IPS-NIHi7 (cell line): ENCODE measurements around the gene KRT1.

Source experiments
- DNase-seq: peaks from one replicate; pipeline ENCODE4 v3.0.0; 2012; ENCODE audit warnings: mixed read lengths; ENCODE audit errors: extremely low spot score

KRT1 gene

DNA sequence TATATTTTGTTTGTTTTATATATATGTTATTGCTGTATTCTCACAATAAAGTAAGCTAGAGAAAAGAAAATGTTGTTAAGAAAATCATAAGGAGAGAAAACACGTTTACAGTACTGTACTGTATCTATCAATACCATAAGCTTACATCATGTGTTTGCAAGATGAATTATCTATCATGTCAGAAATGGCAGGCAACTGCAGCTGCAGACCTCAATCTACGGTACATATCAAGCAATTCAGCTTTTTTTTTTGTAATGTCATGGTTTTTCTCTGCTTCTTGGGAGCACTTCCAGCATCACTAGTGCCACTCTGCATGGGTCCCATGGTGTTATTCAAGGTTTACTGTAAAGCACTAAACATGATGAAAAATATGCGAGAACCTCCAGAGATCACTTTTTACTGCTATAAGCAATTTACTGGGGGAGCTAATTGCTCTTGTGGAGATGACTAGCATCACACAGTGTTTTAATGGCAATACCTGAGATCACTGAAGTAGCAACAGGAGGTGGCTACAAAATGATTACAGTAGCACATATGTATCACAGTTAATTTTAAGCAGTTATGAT lies 19.2 kb downstream of the KRT1 start:
- DNase-seq = no peak

DNA sequence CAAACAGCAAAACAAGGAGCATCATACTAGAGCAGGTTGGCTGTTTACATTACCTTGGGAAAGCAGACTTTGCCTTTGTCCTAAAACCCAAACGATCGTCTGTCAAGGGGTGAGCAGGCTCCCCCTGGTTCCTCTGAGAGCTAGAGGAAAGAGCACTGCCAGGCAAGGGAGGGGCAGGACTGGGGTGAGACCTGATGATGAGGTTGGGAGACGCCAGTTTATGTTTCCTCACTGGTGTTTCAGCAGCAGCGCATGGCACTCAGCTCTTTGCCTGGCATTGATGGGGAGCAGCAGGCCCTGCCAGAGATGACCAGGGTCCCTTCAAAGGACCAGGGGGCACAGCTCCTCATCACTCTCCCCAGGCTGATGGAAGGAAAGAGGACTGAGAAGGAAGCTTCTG lies 20.3 kb downstream of the KRT1 start:
- no peak for DNase-seq

DNA sequence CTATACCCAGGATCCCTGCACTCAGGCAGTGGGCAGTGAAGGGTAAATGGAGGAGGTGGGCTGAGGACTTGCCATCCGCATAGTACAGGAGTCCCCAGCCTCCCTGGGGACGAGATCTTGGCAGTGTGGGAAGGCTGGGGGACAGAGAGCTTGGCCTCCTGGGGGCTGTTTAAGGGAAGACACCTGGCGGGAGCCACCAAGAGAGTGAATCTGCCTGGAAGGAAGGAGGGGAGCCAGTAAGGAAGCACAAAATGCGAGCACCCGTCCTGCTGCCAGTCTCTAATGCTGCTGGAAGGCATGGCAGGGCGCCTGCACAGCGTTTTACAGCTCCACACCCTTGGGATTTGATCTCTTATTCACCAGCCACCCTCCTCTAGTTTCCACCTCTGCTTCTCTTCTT lies 20.8 kb downstream of the KRT1 start:
- no peak for DNase-seq

DNA sequence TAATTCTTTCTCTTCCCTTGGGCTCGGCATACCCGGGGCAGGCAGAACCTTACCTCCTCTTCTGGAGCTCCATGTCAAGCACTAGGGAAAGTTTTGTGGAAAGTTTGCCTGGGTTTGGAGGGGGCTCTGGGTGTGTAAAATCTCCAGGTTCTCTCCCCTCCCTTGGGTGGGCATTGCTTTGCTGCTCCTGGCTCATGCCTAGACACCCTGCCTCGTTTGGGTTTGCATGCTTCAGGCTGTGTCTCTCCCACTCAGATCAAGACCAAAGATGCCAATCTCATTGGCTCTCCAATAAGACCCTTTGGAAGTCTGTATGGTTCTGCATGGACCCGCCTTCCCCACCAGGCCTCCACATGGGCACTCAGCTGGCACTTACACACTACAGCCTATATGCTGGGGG lies 22.0 kb downstream of the KRT1 start:
- no peak for DNase-seq

DNA sequence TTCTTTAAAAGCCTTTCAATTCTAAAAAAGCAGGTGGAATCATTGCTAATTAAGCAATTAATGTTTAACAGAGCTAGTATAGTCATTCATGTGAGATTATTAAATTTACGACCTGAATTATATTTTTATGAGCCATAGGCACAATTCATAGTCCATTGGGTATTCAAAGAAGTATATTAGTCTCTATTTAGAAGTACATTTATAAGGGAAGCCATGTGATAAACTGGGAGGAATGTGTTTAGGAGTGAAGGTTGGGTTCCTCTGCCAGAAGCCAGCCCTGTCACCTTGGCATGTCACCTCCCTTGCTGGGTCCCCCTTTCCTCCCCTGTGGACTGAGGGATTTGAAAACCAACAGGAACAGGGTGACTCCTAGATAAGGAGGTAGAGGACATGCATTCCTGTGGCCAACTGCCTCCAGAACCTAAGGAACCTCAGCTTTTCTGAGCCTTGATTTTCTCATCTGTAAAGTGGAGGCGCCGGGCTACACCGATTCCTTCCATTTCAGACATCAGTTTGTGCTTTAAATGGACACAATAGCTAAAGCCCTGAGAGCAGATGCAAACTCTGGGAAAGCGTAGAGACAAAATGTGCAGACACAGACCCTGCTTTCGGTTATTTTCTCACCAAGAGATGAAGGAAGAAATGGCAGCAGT lies 22.8 kb downstream of the KRT1 start:
- no peak for DNase-seq

DNA sequence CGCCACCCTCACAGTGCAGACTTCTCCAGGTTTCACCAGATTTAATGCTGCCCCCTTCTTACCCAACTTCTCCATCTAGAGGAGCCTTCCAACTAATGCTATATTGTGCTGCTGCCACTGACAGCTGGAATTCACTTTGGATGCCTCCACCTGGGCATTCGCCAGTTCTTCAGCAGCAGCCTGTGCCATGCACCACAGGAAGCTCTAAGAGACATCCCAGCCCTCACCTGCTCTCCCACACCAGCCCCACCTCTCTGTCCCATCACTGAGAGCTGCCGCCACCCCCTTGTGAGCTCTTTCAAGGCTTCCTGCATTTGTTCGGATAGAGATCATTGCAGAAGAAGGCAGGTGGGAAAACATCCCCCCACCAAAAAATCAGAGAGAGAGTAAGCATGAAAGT lies 23.6 kb downstream of the KRT1 start:
- DNase-seq = no peak

DNA sequence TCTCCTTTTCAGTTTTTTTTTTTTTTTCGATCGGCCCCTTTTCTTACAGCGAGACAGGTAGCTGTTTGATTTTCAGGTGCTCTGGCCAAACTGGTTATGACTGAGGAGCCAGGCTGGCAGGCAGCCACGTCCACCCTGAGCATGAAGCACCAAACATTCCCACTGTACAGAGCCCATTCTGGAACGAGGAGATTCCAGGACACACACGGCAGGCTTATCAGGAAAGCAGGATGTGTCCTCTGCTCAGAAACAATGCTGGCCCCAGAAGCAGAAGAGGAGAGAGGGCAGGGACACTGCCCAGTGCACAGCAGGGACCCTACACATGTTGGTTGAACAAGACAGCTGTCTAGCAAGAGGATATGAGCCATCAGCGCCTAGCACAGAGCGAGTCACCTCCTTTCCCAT lies 24.5 kb downstream of the KRT1 start:
- no peak for DNase-seq

DNA sequence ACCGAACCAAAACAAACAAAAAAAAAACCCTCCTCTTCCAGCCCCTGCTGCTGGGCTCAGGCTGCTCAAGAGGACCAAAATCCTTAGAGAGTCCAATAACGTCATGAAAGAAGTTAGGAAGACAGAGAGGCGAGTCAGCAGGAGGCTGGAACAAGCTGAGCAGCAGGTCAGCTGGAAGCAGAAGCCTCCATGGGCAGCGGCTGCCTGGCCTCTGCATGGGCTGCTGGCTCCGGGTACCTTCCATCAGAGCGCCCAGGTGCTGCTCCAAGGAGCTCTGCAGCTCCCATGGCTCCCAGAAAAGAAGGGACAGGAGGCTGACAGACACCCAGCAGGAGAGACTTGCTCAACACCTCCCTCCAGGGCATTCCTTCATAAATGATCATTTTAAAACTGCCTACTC lies 25.0 kb downstream of the KRT1 start:
- DNase-seq = no peak

DNA sequence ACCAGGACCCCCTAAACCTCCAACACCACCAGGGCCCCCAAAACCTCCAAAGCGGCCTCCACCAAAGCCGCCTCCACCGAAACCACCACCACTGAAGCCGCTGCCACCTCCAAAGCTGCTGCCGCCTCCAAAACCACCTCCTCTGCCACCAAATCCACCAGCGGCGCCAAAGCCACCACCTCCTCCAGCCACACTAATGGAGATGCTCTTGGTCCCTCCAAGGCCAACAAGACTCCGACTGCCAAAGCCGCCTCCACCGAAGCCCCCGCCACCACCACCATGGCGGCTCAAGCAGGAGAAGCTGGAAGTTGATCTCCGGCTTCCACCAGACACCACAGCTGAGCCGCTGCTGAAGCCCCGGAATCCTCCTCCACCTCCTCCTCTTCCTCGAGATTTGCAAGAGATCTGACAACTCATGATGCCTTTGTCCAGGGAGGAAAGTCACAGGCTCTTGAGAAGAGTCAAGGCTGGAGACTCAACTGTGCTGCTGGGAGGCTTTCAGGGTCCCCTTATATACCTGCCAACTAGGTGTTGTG lies 28.4 kb downstream of the KRT1 start, which contains the start of gene KRT2:
Gene KRT2, minus strand, starts transcription at position 486 of the 536 bp plus-strand sequence. Its CDS starts 69 bp downstream, at position 417.
- DNase-seq = no peak

DNA sequence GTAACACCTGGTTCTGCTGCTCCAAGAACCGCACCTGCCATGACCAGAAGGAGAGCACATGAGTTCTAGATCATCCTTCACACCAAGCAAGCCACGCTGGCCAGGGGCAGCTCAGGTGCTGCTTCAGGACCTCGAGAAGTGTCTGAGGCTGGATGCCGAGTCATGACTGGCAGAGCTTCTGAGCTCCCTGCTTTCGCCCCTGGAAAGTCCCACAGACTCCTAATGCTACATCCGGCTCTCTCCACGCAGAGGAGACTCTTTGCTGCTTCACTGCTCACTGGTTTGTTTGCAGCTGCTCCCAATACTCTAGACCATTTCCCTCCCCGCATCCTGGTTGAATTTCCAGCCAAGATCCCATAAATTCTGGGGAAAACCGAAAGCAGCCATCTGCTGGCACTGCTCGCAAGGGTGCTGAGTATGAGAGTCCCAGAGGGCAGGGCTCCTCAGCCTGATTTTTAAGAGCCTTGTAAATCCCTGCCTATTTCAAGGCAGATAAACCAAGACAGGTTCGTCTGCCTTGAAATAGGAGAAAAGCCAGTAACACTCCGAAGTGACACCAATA lies 29.6 kb downstream of the KRT1 start:
- no peak for DNase-seq

DNA sequence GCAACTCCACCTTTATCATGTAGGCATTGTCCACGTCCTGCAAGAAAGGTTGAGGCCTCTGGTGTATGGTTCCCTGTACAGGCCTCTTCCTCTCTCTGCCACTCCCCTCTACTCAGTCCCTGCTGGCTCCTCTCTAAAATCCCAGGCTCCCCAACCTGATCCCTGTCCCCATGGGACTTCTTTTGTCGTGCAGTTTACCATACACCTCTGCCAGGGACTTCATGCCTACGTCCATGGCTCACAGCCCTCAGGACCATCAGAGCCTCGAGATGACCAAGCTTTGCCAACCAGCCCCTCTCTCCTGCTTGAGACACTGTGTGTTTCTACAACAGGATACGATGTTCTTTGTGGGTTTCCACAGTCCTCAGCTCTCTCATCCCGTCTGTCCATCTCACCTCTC lies 31.1 kb downstream of the KRT1 start:
- no peak for DNase-seq

DNA sequence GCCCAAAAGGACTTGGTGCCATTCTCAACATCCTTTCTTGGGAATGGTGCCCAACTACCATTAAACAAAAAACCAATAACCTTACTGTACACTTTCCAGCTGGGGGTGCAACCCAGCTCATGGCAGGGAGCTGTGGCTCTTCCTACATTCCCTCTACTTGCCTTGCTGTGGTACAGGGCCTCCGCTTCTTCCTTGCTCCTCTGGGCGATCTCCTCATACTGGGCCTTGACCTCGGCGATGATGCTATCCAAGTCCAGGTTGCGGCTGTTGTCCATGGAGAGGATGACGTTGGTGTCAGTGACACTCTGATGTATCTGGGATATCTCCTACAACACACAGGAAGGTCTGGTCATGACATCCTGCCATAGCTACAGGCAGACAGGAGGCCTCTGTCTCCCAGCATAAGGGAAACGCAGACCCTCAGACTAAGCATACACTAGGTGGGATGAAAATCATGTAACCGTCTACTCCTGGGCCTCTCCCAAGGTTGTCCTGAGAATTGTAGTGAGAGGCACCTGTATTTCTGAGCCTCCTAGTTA lies 32.1 kb downstream of the KRT1 start:
- no peak for DNase-seq

DNA sequence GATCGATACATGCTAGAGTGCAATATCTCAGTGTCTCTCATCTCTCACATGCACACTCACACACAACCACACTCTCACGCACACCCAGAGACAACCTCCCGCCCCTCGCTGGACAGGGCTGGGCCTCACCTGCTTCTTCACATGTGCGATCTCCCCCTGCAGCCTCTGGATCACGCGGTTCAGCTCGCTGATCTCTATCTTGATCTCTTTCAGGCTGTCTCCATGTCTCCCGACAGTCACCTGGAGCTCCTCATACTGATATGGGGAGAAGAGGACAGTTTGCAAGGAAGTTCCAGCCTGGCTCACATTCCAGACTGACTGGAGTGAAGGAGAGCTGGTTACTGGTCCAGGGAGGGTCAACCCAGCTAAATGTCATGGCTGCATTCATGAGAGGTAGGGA lies 32.6 kb downstream of the KRT1 start:
- DNase-seq = no peak

DNA sequence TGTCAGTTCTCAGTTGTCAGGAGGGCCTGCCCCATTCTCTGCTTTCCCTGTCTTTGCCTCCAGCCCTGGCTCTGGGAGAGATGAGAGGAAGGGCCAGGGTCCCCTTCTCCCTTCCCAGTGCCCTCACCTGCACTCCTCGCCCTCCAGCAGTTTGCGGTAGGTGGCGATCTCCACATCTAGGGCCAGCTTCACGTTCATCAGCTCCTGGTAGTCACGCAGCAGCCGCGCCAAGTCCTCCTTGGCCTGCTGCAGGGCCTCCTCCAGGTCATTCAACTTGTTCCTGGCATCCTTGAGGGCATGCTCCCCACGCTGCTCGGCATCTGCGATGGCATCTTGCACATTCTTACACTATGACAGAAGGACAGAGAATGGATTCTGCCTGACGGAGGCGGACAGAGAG lies 33.6 kb downstream of the KRT1 start:
- DNase-seq = no peak

DNA sequence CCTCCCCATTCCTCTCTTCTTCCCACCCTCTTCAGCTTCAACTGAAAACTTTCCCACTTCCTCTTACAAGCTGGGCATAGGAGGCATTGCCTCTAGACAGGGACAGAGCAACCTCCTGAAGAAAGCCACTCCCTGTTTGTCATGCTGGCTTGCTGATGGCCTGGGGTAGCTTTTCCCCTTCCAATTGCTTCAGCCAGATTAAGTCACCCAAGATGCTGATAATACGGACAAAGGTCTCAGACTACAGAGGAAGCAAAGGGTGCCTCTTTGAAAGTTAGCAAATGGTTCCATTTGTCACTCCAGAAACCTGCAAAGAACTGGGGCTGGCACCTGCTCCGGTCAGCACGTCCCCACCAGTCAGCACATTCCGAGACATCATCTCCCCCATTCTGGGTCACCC lies 34.2 kb downstream of the KRT1 start:
- DNase-seq = no peak

DNA sequence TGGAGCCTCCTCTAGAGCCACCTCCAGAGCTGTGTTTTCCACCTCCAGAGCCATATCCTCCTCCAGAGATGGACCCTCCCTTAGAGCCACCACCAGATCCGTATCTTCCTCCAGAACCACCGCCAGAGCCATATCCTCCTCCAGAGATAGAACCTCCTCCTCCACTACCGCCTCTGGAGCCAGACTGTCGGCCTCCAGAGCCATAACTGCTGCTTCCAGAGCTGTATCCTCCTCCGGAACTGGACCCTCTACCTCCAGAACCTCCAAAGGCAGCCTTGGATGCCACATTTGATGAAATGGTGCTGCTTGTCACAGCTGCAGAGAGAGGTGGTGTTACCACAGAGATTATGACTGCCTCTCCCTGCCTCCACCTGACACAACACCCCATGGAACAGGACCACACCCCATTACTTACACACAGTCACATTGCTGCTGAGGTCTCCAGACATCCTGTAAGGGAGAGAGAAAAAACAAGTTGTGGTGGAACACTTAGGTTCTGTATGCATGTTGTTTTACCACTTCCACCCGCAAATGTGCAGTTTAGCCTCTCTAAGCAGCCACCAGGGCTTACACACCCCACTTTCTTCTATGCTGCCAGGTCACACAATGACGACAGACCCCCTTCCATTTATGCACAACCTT lies 35.0 kb downstream of the KRT1 start:
- DNase-seq = no peak

DNA sequence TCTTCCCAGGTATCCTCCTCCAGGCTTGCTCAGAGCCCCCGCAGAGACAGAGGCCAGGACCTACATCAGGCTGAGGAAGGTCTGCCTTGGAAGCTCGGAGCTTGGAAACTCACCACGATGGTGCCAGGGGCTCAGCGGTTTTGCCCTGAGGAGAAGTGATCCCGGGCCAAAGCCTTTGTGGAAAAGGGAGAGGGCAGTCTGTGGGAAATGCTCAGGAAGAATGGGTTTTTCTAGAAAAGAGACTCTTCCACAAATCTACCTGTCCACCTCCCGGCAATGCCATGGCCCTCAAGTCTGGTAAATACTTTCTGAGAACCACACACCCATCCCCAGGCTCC lies 36.2 kb downstream of the KRT1 start:
- DNase-seq = no peak

DNA sequence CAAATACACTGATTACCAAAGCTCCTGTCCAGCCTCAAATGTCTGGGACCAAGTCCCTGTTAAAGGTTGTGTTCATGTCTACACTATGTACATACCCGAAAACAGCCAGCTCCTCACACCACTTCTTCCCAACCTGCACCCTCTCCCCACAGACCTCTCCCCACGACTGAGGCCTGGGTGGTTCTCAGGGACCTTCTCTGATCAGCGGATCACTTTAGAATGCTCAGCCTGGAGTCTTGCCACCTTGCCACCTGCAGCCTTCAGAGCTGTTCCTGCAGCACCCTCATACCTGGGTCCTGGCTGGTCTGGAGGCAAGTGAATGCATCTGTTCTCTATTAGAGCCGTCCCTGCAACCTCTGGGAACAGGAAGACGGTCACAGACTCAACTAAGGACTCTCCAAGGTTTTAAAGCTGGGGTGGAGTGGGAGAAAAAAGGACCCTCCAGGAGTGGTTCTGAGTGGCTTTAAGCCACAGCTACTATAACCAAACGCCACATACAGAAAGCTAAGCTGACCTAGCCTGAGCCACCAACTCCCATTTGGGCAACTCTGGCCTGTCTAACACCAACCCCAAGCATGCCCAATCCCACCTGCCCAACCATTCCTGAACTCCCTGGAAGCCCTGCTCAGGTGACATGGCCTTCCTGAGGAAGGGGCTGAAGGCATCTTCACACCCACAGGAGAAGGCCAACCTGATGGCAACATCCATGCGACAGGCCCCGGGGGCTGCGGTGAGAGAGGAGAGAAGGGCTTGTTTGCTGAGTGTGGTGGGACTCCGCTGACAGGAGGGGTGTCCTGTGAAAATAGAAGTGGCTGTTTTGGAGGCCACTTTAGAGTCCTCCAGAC lies 36.8 kb downstream of the KRT1 start:
- DNase-seq = no peak

DNA sequence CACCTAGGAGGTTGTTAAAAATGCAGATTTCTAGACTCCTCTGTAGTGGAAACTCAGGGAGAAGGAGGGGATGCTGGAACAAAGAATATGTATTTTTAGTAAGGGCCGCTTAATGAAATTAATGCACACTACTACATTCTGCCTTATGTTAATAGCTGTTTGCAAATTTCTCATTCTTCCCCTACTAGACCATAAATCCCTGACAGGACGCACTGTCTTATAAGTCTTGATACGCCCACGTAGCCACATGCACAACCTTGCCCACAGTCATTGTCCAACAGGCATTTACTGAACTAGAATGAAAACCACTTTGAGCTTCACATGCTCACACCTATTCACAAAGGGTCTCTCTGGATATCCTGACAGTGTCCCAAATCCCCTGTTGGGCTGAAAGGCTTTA lies 38.7 kb downstream of the KRT1 start:
- DNase-seq = no peak

DNA sequence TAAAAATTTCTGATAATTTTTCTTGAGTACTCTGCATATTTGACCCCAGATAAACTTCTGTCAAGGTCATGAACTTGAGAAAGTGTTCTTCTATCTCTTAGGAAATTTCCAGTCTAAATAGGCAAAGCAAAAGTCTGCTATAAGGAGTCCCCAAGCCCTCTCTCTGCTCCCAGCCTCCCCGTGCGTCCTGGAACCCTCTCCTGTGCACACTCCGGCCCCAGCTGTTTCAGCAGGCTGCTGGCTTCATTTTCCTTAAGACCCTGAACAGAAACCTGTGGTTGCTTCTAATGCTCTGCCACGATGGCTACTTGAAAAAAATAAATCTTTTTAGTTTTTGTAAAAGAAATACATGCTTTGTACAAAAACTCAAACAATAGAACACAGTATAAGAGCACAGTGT lies 42.9 kb downstream of the KRT1 start:
- no peak for DNase-seq

DNA sequence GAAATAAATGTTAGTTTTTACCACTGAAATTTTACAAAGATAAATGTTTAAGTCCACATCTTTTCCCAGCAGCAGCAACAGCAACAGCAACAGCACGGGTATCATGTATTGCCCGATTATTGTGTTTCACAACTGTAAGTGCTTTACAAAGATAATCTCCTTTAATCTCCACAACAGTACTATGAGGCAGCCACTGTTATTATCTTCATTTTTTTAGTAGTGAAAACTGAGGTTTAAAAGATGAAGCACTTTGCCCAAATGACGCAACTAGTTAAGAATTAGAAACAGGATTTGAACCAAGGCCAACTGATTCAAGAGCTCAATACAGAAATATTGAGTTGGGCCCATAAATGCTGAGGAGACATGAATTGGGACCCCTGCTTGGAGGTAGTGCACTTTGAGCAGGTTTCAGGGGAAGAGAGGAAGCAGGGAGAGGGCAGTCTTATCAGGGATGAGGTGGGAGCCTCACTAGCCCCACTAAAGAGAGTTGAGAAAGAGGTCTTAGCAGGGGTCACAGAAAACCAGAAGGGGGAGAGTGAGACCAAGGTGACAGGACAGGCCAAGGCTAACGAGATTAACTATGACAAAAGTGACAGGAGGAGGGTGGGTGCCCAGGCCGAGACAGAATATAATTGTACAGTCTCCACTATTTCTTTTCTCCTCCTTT lies 43.5 kb downstream of the KRT1 start:
- no peak for DNase-seq
